ENCODE measurements around the gene CDCA5.
A peak's percentile ranks its signal among the peaks of the same experiment; 100 is the strongest.

CDCA5 gene

DNA sequence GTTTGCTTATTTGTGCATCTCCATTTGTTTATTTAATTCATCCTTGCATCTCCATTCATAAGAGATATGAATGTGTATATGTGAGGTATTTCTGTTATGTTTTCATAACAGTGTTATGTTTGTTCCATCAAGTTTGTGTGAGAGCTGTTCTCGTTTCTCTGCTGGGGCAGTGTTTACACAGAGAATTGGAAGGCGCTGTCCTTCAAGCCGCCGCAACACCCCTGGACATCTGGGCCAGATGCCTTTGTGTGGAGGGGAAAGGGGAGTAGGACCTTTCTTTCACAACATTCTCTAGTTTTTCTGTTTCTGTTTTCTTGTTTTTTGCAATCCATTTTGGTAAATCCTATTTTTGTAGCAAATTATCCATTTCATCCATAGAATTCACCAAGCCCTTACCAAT lies 20.8 kb upstream of the CDCA5 start:
- FAIRE-seq: no peak

DNA sequence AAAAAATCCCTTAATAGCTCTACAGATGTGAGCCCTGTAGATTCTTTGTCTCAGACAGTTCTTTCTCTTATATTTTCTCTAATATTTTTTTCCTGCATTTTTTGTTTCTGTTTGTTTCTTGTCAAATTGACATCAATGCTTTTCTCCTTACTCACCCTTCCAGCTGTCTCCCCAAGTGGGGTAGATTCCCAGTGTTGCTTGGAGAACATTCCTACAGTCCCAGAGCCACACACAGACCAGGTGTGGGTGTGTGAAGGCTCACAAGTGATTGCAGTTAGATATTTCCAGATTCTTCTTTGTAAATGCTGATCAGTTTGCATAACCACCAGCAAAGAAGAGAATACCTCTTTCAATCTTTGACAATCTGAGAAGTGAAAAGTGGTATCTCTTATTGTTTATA lies 19.6 kb upstream of the CDCA5 start:
- FAIRE-seq: no peak

DNA sequence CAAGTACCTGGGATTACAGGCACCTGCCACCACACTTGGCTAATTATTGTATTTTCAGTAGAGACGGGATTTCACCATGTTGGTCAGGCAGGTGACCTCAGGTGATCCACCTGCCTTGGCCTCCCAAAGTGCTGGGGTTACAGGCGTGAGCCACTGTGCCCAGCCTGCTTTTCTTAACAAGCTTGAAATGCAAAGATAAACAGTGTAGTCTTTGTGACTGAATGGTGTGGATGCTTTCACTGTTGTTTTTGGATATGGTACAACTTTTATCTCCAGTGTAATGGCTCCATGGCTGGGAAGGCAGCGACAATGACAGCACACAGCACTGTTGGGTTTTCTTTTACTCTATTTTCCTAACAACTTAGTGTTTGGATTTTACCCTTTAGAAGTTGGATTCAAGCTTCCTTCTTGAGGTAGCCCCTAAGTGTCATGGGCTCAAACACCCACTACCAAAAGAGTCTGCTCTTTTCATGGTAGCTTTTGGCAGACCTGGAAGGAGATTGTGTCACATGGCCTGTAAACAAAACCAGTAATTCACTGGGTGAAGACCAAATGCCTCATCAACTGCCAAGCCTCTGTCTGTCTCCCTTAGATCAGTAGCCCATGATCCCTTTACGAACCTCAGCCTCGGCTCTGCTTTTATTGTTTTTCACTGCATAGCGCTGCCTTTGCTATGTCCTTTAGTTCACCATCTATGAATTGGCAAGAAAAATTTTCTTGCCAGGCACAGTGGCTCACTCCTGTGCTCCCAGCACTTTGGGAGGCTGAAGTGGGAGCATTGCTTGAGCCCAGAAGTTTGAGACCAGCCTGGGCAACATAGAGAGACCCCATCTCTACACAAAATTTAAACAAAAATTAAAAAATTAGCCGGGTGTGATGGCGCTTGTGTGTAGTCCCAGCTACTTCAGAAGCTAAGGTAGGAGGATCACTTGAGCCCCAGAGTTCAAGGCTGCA lies 18.6 kb upstream of the CDCA5 start:
- FAIRE-seq: no peak

DNA sequence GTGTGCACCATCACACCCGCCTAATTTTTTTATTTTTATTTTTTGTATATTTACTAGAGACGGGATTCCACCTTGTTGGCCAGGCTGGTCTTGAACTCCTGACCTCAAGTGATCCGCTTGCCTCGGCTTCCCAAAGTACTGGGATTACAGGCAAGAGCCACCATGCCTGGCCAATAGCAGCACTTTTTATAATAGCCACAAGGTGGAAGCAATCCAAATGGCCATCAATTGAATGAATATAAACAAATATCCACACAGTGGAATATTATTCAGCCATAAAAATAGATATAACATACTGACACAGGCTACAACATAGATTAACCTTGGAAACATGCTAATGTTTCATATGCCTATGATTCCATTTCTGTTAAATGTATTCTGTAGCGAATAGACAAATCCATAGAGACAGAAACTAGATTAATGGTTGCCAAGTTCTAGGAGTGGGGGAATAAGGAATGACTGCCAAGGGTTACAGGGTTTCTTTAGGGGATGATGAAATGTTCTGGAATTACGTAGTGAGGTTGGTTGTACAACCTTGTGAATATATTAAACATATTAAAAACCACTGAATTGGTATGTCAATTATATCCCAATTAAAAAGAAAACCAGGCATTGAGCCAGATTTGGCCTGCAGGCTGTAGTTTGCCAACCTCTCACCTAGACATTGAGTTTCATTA lies 17.0 kb upstream of the CDCA5 start:
- FAIRE-seq: no peak

DNA sequence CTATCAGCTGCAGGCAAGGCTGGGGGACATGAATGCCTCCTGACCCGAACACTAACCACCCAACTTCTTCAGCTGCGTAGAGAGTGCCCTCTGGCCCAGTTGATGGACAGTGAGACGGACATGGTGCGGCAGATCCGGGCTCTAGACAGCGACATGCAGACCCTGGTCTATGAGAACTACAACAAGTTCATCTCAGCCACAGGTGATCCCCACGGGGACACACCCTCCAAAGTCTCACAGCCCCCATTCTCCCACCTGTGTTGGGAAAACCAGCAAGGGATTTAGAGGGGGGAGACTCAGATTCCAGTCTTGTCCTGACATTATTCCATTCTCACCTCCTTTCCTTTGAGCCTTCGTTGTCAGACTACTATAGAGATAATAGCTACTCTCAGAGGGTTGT lies 13.1 kb upstream of the CDCA5 start:
- FAIRE-seq: no peak

DNA sequence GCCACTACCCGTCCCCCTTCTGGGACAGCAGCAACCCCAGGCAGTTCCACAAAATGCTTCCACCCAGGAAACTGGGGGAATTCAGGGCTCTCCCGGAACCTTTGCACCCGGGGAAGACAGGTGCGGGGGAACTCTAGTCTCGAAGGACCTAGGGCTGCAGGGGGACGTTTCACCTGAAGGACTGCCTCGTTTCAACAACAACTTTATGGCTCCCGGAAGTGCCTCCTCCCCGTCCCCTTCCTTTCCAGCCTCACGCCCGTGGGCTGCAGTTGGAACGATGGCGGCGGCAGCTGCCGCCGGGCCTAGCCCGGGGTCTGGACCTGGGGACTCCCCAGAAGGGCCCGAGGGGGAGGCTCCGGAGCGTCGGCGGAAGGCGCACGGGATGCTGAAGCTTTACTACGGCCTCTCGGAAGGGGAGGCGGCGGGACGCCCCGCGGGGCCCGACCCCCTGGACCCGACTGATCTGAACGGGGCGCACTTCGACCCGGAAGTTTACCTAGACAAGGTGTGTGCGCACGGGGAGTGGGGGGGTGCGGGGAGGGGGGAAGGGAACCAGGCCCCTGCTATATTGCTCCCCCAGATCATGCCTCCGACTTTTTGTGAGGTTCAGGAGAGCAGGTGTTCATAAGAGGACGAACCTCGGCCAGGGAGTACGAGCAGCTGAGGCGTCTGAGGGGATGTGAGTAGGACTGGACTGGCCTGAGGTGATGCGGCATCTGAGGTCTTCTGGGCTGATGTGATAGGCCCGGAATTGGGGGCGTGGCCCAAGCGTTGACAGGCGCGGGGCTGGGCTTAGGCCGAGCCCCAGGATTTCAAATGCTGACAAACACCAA lies 12.3 kb upstream of the CDCA5 start, which contains the start of gene VPS51:
VPS51 (plus strand) TSS at position 241 of the 833 bp plus-strand sequence; CDS start at position 278, 37 bp downstream.
- peak; percentile 23 for FAIRE-seq

DNA sequence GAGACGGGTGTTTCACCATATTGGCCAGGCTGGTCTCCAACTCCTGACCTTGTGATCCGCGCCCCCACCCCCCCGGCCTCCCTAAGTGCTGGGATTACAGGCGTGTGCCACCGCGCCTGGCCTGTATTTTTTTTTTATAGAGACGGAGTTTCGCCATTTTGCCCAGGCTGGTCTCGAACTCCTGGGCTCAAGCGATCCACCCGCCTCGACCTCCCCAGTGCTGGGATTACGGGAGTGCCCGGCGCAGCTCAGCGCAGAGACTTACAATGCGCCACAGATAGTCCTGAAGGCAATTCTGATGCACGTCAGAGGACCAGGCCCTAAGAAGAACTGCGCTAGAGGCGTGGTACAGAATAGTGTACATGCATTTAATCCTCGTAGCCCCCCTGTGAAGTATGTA lies 11.6 kb upstream of the CDCA5 start:
- FAIRE-seq: no peak

DNA sequence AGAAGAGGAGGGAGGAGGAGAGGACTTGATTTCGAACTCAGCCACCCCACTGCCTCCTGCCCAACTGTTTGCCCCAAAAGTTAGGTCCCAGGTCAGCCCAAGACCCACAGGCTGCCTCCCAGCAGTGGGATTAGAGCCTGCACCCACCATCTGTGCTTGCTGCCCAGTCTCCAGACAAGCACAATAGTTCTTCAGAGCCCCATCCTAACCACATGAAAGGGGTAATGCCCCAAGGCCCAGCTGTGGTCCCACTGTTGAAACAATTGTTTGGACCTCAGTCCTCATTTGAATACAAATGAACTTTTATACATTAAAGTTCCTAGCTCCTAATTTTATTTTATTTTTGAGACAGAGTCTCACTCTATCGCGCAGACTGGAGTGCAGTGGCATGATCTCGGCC lies 6.8 kb upstream of the CDCA5 start:
- FAIRE-seq: no peak

DNA sequence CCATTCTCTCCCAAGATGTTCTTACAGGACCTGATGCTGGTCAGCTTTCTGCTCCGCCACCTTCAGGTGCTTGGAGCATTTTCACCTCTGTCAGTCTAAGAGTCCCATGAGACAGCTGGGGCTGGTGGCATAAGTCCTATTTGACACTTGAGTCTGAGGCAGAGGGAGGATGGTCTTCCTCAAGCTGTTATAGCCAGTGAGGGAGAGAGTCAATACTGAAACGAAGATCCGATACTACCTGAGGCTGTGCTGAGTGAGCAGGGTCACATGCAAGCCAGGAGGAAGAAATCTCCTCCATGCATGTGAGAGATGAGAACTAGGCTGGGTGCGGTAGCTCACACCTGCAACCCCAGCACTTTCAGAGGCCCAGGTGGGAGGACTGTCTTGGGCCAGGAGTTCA lies 5.8 kb upstream of the CDCA5 start:
- FAIRE-seq: no peak

DNA sequence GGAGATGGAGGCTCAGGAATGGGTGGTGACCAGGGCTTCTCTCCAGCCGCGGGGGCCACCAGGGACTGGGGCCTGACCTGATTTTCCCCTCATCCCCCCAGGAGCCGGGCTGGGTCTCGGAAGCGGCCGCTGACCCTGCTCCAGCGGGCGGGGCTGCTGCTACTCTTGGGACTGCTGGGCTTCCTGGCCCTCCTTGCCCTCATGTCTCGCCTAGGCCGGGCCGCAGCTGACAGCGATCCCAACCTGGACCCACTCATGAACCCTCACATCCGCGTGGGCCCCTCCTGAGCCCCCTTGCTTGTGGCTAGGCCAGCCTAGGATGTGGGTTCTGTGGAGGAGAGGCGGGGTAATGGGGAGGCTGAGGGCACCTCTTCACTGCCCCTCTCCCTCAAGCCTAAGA lies 4.0 kb upstream of the CDCA5 start:
- no peak for FAIRE-seq

DNA sequence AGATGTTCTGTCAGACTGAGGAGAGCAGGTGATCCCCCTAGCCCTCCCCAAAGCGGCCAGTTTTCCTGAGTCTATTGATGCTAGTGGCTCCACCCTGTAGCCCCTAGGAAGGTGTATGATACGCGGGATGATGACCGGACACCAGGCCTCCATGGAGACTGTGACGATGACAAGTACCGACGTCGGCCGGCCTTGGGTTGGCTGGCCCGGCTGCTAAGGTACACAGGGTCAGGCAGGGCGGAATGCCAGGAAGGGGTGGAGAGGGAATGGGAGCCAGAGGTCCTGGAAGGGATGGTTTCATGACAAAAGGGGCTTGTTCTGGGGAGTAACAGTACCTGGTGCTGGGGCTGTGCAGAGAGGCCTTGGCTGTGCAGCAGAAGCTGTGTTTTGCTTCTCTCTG lies 3.4 kb upstream of the CDCA5 start:
- no peak for FAIRE-seq

DNA sequence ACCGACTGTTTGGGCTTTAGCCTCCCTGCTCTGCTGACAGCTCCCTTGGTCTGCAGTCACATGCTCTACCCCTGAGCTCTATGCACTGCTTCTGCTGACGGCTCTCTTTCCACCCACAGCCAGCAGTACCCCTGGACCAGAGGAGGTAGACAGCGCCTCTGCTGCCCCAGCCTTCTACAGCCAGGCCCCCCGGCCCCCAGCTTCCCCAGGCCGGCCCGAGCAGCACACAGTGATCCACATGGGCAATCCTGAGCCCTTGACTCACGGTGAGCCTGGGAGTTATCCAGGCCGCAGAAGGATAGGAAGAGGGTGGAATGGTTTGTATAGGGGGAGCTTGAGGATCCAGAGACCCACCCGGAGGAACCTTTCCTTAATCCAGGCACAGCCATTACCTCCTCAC lies 3.0 kb upstream of the CDCA5 start:
- no peak for FAIRE-seq

DNA sequence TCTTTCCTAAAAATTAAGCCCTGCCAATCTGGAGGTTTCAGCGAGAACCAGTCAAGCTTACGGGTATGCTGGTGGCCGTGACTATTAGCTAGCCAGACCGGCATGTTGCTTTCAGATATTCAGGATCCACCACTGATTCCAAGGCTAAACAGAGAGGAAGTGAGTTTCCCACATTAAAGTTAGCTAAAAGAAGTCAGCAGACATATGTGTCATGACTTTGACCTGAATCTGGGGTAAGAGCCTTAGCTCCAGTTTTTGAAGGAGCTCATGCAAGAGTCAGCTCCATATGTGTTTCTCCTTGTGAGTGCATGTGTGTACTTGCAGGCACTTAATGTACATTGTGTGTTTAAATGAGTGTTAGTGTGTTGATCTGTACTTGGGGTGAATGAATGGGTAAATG lies 1.6 kb upstream of the CDCA5 start:
- FAIRE-seq: no peak

DNA sequence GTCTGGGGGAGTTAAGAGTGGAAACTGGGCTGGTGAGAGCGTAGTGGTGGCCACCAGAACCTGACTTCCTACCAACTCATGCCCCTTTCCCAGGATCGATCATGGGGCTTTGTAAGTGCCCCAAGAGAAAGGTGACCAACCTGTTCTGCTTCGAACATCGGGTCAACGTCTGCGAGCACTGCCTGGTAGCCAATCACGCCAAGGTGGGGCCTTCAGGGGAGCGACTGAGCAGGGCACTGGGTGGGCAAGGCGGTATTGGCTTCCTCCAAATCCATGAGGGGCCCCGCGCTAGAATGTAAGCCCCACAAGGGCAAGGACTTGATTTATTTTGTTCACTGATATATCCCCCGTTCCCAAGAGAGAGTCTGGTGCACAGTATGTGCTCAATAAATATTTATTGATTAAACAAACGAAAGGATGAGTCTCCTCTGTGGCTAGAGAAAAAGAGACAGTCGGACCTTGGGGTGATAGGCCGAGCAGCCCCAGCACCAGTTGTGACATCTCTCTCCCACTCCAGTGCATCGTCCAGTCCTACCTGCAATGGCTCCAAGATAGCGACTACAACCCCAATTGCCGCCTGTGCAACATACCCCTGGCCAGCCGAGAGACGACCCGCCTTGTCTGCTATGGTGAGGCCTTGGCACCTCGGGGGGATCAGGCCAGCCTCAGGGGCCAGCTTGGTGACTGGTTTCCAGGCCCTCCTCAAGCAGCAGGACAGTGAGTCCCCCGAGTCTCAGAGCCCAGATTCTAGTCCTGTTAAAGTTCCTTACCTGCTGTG lies 947 bp upstream of the CDCA5 start:
- no peak for FAIRE-seq

DNA sequence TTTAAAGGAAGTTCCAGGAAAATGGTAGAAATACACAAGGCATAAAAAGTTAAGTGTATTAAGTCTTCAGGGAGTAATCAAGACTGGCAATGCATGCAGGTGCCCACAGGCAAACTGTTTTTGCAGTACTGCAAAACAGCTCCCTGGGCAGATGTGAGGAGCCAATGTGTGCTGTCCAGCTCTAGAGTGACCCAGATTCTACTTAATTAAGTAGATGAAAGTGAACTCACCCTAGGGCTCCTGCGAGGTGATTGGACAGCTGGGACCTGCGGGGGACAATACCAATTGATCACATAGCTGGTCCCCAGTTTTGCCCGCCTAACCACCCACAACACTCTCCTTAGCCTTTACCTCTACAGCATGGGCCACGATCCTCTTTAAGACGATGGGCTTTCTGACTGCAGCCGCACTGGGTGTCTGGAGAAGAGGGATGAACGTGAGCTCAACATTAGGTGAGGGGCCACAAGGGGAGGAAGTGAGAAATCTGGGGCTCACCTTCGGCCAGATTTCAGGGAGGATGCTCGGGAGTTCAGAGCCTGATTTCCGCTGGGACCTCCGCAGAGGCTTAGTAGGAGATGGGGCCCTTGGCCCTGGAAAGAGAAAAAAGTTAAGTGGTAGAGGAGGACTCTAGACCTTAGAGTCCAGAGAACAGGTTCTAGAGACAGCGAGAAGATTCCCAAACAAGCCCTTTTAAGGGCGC lies 556 bp downstream of the CDCA5 start:
- no peak for FAIRE-seq

DNA sequence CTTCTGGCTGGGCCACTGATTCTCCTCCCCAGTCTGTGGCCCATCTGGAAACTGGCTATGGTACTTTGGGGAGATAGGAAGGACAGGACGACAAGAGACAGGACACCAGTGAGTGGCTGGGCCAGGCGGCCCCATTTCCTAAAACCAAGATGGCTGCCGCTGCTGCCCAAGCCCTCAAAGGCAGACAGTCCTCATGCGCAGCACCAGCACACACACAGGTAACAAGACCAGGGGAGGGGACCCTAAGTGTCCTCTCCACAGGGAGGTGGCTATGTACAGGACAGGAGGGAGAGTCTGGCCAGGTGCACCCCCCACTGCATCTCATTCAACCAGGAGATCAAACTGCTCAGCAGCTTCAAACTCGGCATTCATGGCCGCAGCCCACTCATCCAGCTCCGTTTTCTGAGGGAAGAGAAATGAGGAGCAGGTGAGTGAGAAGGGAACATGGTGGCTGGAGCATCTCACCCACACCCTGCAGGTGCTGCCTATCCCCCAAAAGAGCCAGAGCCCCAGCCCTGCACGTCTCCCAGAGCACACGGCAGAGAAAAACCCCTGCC lies 5.0 kb downstream of the CDCA5 start:
- FAIRE-seq: no peak

DNA sequence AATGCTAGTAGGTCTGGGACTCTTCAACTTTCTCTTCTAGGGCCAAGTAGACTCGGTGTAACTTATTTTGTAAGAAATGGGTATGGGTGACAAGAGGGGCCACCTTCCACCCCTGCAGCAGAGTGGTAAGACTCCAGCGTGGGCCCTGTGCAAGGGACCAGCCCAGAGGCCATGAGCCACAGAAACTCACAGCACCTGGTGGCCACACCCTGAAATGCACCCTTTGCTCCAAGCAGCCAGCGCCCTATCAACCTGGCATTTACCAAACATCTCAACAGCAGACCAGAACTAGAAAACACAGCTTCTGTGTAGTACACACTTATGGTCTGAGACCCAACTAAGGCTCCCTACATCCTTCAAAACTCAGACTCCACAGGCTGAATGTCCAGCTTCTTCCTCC lies 5.7 kb downstream of the CDCA5 start:
- no peak for FAIRE-seq

DNA sequence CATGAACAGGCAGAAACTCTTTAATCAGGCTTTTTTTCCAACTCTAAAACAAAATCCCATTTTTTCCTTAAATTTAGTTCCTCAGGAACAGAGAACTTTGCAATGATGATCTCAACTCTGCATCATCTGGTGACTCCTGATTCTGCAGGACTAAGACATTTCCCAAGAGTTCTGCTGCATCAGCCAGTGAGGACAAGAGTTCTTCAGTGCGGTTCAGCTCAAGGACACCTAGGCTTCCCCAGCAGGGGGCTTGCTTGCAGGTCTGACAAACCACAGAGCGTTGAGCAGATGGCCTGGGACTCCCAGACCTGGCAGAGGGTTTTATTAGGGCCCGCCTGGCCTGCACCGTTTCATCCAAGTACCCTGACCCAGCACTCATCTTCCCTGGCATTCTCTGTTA lies 6.4 kb downstream of the CDCA5 start:
- FAIRE-seq: no peak

DNA sequence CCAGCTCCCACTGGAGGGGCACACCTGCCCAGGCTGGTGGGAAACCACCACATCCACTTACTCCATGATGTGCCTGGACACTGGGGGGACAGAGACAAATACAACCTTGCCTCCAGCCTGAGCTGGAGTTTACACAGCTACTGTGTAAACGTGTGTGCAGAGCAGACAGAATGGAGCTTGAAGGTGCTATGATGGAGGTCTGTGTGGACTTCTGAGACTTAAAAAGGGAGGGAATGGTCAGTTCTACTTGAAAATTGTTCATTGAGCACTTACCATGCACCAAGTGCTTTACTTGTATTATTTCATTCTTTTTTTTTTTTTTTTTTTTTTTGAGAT lies 11.2 kb downstream of the CDCA5 start:
- no peak for FAIRE-seq

DNA sequence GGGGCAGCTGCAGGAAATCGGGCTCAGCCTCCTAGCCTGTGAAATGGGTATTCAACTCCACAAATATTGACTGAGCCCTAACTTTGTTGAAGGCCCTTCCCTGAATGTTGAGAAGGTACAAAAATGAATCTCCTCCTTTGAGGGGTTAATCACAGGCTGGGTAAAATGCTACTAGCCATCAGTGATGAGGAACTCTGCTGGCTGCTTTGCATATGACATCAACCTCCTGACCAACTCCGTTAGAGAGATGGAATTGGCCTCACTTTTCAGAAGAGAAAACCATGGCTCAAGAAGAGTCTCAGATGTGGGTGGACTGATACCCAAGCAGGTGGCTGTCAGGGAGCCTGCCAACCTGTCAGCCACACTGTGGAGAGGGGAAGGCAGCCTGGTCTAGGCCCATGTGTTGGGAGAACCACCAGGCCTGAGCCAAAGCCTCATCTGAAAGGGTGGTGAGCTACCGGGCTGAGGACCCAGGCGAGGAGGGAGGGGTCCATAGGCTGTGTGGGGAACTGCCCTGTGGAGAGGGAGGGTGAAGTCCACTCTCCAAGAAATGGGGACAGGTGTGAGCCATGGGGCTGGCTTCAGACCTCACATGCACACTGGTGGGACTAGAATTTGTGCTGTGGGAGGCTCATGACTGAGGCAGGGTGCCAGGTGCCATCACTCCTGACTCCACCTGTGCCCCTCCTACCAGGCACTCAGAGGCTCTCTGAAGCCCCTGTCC lies 11.8 kb downstream of the CDCA5 start:
- no peak for FAIRE-seq

DNA sequence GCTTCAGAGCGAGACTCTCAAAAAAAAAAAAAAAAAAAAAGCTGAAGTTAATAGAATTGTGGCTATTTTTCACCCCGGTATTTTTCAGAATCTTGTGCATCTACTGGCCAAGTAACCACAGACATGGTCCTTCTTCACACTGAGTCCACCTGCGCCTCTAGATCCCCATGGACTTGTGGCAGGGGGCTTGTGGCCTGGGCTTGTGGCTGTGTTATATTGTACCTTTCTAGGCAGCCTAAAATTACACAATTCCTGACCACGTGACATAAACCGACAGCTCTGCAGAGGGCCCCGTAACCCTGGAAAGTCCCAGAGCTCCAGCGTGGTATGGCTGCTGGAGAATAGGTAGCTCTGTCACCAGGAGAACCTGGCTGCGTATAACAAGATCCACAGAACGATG lies 14.6 kb downstream of the CDCA5 start:
- FAIRE-seq: no peak

Data from endometrium (tissue), 2 donors.